HT1080 (cell line): Measurements from ENCODE around the gene MPI. TPM values are rescaled to one million over a fixed set of nuclear protein-coding genes. Genes with fewer than 3 reads are reported as not detected.
A peak's percentile ranks its signal among the peaks of the same experiment; 100 is the strongest.

Experiments used
- DNase-seq: peaks from one replicate; pipeline ENCODE4 v3.0.0-alpha.2; 2015; ENCODE audit warnings: low read depth
- polyA plus RNA-seq, 2 experiments: library from polyadenylated mRNA; depleted of rRNA; stranded (reverse); fragments of >200 nt; gene quantifications; 2 replicates each; pipeline ENCODE4 v1.2.3, GENCODE V29; 2015
- total RNA-seq: library from RNA; depleted of rRNA; stranded (reverse); fragments of >200 nt; shearing (Covaris generic); gene quantifications from 2 replicates; pipeline ENCODE4 v1.2.3, GENCODE V29; 2014; rRNA removed

Gene MPI, protein sequence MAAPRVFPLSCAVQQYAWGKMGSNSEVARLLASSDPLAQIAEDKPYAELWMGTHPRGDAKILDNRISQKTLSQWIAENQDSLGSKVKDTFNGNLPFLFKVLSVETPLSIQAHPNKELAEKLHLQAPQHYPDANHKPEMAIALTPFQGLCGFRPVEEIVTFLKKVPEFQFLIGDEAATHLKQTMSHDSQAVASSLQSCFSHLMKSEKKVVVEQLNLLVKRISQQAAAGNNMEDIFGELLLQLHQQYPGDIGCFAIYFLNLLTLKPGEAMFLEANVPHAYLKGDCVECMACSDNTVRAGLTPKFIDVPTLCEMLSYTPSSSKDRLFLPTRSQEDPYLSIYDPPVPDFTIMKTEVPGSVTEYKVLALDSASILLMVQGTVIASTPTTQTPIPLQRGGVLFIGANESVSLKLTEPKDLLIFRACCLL
- total RNA-seq = 50.6 and 61.3 TPM in 2 replicates
- 112 and 120 TPM in 2 replicates for polyA plus RNA-seq (2015; cell fraction: cytosol; rRNA removed)
- 136 and 143 TPM in 2 replicates for polyA plus RNA-seq (2015; cell fraction: nucleus; rRNA removed)

DNA sequence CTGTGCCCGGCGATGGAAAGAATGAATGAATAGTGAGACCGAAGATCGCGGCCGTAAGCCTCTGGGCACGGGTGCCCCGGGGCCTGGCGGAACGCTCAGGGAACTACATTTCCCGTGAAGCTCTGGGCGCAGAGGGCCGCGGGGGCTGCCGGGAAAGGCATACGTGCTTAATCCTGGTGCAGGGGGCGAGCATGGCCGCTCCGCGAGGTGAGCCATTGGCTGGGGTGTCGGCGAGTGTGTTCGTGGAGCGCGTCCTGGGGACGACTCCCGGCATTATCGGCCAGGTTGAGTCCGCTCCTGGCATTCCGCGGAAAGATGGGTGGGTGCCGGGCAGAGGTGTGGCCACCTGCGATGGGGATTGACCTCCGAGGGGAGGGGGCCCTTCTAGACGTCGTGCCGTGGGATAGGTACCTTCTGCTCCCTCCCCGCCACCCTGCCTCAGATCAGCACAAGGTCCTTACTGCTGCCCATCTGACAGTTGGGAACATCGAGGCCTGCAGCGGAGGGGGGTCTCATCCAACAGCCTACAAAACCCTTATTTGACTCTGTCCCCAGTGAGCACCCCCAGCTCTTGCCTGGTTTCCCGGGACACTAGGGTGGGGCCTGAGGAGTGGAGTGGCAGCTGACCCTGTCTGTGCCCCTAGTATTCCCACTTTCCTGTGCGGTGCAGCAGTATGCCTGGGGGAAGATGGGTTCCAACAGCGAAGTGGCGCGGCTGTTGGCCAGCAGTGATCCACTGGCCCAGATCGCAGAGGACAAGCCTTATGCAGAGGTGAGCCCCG, at the start of gene MPI:
Gene MPI, plus strand, starts transcription at position 160 of the 782 bp plus-strand sequence. Its CDS starts 32 bp downstream, at position 192.
- DNase-seq = peak; percentile 77

DNA sequence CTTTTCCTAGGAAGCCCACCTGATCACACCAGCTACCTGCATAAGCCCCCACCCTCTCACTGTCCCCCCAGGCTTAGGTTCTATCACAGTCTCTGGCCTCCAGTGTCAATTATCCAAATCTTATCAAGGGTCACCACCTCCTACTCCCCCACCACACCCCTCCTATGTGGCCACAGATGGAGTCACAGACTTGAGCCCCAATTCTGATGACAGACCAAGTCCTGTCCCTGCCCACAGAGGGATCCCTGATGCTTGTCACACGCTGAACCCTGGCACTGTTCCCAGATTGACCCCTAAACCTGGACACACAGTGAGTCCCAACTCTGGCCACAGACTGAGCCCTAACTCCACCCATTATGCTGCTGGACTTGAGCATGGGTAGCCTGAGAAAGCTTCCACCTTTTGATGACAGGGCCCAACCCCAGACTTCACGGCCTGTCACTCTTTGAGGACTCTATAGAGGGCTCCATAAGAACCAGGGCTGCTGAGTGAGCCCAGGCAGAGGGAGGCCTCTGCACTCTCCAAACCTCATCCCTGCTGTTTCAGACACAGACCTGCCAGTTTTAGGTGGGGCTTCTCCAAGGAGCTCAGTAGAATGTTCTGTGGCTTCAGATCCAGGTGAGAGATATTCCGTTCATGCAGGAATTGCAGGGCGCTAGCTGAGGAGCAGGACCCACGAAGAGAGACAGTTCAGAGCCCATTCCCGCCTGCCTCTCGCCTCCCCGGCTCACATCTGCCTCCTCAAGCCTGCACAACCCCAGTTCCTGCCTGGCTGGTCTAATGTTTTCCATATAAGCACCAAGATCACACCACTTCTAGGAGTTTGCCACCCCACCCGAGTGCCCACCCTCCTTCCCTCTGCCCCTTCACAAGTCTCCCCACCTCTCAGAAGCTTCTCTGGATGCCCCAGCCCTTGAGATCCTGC, 48.7 kb upstream of the MPI start:
- no peak for DNase-seq

DNA sequence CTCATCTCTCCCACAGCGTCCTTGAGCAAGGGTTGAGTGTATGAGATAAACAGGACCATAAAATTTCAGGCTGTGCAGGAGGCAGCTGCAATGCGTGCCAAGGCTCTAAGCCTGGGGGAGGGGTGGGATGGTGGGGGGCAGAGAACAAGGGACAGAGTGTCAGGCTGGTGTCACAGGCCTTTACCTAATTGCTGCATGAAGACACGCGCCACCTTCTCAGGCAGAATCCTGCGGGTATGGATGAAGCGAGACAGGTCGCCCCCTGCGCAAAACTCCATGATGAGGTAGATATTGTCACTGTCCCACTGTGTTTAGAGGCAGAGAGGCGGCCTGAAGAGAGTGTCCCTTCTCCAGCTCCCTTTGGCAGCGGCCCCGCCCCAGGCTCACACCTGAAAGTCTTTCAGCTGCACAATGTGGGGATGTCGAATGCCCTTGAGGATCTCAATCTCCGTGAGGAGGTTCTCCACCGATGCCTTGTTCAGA, 47.9 kb upstream of the MPI start:
- DNase-seq = no peak

DNA sequence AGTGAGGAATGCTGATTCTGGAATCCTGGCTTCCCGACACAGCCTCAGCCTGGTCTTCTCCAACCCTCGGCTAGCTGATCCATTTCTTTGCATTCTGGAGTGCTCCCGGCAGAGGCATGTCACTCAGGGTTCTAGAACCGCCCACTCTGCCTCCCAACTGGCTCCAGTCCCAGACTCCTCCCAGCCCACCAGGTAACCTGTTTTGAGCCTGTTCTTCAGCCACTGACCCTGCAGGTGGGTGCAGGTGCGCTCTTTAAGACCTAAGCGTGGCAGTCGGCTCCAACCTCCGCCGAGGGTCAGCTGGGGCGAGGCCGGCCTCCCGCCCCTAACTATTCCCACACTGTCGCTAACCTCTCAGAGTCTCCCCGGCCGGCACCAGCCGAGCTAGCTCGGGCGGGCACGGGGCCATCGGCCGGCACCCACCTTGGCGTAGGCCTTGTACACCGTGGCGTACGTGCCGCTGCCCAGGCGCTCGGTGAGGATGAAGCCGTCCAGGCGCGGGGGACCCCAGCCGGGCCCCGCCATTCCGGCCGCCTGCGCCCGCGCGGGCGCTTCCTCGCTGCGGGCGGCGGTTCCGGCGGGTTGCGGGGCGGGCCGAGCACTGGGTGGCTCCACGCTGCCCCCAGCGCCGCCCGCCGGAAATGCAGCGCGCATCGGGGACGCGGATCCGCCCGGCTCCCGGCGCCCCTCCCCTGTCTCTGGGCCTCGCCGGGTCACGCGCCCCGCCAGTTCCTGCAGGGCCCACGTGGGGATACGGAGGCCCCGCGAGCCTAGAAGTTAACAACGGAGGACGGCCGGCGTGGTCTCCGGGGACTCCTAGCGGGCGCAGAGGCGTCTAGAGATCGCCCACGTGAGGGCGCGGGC, 47.0 kb upstream of the MPI start, which contains the start of gene ULK3:
Gene ULK3, minus strand, starts transcription at position 576 of the 864 bp plus-strand sequence. Its CDS starts 51 bp downstream, at position 525.
- peak; percentile 86 for DNase-seq

DNA sequence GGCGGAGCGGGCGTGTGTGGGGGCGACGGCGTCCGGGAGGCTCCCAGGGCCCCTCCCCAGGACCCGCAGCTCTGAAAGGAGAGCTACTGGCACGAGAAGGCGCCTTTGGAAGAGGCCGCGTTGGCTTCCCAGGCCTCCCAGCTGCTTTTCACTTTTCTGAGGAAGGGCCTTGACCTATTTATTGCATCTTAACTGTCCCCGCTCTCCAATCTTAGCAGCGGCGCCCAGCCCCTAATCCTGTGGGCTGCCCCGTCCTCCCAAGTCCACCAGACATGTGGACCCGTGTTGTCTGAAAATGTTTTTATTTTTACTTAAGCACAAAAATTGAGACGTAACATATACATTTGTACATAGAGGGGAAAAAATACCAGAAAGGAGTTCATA, 46.4 kb upstream of the MPI start:
- no peak for DNase-seq

DNA sequence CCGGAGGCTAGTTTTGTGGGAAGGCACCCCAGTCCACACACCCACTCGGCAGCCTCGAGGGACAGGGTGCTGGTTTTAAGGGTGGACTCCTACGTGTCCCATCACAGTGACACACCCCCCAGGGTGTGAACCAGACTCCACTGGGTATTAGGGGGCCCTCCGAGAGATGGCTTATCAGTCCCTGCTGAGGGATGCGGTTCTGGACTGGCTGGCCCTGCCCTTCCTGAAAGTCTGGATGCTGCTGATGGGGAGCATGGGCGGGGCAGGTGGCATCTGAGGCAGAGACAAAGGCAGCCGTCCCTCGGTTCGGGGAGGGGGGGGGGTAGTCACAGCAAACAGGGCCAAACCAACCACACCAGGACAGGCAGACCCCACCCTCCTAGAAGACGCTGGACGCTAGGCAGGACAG, 45.9 kb upstream of the MPI start:
- DNase-seq = no peak

DNA sequence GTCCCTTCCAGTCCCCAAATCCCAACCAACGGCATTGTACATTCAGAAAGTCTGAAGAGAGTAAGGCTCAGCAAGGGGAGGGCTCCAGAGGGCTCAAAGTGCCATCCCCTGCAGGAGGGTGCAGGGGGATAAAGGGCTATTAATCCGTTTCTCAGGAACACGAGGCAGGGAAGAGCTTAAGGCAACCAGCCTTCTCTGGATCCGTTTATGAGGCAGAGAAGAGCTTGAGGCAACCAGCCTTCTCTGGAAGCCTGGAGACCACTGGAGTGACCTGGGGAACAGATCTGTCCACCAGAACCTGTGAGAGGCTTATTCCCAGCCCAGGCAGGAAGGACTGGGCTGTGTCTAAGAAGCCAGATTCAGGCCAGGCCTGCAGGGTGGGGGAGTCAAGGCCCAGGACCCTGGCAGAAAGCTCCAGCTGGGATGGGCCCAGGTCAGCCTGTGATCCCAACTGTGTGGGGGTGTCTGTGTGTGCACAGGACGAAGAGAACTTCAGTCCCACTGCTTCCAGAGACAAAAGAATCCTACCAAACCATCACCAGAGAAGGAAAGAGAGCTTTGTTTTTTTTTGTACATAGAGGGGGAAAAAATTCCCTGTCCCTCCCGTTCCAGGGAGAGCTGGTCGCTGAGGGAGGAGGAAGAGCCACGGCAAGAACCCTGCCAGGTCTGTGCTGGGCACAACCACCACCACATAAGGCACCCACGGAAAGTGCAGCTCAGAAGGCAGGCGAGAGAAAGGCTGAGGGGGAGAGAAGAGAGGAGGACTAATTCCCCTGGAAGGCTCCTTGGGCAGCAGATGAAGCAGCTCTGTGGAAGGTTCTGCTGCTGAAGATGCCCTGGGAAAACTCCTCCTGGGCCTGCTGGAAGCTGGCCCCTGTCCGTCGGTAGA, 45.3 kb upstream of the MPI start:
- no peak for DNase-seq

DNA sequence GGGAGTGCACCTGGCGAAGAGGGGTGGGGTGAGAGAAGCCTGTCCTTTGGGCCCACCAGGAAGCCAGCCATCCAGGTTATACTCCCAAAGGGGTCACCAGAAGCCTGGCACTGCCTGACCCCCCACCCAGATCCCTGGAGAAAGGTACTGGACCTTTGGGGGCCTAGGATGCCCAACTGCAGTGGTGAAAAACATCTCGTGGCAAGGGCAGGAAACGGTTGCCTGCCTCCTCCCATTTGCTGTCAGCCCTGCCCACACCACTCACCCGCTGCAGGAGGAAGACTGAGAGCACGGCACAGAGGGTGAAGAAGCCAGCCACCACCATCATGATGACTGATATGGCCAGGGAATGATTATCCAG, 44.7 kb upstream of the MPI start:
- DNase-seq = no peak

DNA sequence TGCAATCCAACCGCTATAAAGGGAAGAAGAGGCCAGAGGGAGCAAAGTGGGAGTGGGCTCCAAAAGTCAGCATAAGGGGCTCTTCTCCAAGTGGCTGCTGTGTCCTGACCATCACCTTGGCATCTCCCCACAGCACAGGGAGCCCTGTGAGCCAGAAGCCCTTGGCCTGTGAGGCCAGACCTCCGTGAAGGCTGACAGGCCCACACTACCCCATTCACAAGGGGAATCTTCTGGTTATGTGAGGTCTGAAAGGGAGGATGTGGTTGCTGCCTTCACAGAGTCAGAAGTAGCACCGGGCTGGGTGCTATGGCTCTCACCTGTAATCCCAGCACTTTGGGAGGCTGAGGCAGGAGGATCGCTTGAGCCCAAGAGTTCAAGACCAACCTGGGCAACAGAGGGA, 44.3 kb upstream of the MPI start:
- no peak for DNase-seq

DNA sequence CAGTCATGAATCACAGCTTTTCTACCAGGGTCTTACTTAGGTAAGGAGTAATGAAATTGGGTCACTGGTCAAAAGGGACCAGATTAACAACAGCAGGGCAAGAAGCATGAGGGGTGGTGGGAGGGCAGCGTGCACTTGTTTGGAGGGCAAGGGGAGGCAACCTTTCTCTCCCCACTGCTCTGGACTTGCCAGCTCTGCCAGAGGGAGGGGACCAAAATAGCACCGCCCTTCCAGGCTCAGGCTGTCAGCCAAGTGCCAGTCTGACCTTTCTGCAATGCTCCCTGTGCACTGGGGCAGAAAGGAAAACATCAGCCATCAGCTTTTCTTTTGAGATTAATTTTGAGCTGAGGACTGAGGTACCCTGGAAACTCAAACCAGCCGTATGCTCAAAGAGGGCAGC, 42.4 kb upstream of the MPI start:
- DNase-seq = no peak

DNA sequence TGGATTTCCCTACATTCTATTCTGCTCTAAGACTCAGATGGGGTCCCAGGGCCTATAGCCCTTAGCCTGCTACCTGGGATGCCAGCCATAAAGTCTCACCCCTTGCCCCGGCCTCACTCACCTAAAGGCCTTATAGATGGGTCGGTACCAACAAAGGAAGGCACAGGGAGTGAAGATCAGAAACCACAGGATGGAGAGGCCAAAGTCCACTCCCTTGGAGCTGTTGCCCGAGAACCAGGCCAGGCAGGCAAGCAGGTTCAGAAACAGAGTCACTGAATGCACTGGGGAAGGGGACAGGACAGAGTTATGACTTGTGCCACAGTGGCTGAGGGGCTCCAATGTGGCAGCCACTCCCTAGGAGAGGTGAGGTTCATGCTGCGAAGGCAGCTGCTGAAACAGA, 39.4 kb upstream of the MPI start:
- DNase-seq = no peak

DNA sequence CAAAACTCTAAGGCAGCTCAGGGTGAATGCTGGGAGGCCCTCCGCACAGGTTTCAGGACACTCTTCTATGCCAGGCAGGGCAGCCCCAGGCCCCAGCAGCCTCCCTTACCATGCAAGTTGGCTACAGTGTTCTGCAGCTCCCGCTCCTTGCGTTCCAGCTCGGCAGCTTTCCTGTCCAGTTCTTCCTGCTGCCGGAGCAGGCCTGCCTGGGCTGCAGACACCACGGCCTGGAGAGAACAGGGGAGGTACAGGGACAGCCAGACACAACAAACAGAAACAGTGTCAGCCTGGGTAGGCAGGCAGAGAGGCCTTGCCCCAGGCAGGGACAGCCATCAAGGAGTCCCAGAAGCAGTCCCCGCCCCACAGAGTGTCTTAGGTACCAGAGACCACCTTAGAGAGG, 37.9 kb upstream of the MPI start:
- DNase-seq = no peak

DNA sequence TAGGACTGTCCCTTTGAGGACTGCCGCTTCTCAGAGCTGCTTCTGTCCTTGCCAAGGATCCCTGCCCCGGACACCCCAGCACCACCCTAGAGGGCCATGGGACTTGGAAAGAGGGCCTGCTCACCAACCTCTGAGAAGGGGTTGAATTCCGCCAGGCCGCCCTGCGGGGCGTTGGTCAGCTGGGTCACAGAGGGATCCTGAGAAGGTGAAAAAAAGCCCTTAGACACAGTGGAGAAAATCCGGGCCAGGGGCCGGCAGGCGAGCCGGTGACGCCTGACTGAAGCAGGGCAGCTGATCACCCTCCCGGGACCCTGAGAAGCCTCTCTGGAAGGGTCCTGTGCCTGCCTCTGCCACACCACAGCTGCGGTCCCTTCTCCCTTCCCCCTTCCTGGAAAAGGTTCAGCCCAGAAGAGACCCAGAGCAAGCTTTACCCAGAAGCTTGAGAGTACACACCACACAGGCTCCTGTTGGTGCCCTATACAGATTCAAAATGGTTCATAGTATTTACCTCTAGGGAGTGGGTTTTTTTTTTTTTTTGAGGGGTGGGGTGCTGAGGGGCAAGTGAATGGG, 35.3 kb upstream of the MPI start:
- no peak for DNase-seq

DNA sequence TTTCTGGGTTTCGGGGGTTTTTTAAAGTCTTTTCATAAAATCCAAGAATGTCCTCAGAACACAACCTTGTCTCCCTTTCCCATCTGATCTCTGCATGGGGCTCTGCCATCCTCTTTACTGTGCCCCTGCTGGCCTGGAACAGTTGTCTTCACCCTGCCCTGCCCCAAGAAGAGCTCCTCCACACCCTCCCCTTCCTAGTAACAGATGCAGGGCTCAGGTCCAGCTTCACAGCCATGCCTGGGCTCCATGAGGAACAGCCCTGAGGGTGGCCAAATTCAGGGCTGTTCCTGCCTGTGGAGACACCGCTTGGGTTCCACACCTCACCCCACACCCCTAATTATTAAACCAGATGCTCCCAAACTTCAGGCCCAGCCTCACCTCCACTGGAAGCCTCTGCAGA, 34.0 kb upstream of the MPI start:
- no peak for DNase-seq

DNA sequence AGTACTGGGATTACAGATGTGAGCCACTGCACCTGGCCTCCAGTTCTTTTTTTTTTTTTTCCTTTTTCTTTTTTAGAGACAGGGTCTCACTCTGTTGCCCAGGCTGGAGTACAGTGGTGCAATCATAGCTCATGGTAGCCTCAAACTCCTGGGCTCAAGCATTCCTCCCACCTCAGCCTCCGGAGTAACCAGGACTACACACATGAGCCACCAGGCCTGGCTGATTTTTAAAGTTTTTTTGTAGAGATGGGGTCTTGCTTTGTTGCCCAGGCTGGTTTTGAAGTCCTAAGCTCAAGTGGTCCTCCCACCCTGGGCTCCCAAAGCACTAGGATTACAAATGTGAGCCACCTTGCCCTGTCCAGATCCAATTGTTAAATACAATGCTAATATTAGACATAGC, 33.3 kb upstream of the MPI start:
- DNase-seq = no peak

DNA sequence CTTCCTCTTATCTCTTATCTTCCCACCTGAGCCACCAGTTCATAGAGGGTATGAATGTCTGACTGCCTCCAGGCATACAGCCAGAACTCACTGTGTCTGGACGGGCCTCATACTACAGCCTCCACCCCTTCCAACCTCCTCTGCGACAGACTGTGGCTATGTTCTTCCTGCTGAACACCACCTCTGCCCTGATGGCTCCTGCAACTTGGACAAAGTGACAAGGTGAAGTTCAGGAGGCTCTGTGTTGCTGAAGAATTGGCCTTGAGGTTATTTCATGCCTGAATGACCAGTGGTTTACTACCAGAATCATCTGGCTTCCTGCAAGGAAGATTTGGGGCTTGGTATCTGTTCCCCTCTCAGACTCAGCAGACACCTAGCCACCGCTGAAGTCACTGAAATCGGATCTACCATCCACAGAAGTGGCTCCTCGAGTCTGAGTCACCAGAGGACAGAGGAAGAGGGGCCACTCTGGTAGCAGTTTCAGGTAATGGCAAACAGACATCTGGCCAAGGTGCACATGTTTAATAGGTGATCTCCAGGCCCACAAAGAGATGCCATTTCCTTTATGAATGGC, 32.7 kb upstream of the MPI start:
- no peak for DNase-seq

DNA sequence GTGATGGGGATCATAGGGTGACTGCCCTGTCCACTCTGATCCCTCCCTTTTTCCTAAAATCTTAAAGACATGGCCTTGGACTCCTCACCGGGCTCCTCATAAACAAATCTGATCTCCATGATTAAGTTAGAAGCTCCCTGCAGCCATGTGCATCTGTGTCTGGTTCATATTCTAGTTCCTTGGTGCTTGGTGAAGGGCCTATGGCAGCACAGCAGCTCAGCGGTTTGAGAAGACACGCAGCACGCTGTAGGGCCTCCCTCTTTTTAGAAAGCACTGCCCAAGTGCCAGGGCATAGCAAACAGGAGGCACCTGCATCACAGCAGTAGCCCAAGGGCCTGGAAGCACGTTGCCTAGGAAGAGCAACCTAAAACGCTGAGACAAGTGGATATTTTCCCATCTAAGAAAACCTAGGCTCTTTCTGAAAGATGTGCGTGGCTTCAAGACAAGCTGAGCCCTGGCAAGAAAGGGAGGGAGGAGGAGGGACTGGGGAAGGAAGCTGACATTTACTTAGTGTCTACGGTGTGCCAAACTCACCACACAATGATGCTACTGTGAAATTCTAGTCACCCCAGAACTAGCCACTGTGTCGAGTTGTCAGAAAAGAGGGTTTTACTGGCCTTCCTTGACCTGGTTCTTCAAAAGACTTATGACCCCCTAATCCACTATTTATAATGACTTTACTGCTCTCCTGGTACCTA, 32.0 kb upstream of the MPI start:
- no peak for DNase-seq

DNA sequence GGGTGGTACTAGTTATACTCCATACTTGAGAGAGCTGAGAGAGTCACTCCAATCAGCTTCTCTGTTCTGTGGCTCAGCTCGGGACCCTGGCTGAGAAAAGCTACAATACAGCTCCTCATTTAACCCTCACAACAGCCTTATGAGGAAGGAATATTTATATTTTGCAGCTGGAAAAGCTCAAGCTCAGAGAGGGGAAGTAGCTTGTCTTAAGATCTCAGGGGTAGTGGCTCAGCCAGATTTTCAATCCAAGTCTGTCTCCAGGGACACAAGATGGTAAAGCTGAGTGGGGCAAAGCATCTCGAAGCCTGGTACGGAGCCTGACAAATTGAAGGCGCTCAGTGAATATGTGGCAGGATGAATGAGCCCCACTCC, 31.5 kb upstream of the MPI start:
- no peak for DNase-seq
